EL (cell line): ENCODE data around the gene MED15.

Source experiments
- DNase-seq: peaks from one replicate; pipeline ENCODE4 v3.0.0-alpha.2; 2016

MED15 gene

GRCh38 chr22:20553947-20554741 is 46.7 kb downstream of the MED15 start:
- DNase-seq = no peak

GRCh38 chr22:20554824-20555223 is 47.4 kb downstream of the MED15 start:
- DNase-seq = no peak

- DNase-seq = no peak
These were observed 51.1 kb downstream of the MED15 start for GRCh38 chr22:20558534-20558933.

GRCh38 chr22:20559174-20559760 is 51.9 kb downstream of the MED15 start:
- DNase-seq = no peak

GRCh38 chr22:20560716-20561115 is 53.3 kb downstream of the MED15 start:
- DNase-seq = no peak

GRCh38 chr22:20561882-20562281 is 54.5 kb downstream of the MED15 start:
- DNase-seq = no peak

- no peak for DNase-seq
These were observed 55.4 kb downstream of the MED15 start for GRCh38 chr22:20562607-20563465.

GRCh38 chr22:20563466-20563906 is 56.1 kb downstream of the MED15 start:
- no peak for DNase-seq

- no peak for DNase-seq
These were observed 56.5 kb downstream of the MED15 start for GRCh38 chr22:20563941-20564371.

GRCh38 chr22:20565079-20565734 is 57.8 kb downstream of the MED15 start:
- no peak for DNase-seq

GRCh38 chr22:20565761-20566160 is 58.4 kb downstream of the MED15 start:
- no peak for DNase-seq

GRCh38 chr22:20566420-20567260 is 59.2 kb downstream of the MED15 start:
- DNase-seq = peak; percentile 89

- peak; percentile 85 for DNase-seq
These were observed 60.0 kb downstream of the MED15 start for GRCh38 chr22:20567371-20567847.

- peak; percentile 72 for DNase-seq
These were observed 60.6 kb downstream of the MED15 start for GRCh38 chr22:20567993-20568417.

GRCh38 chr22:20568502-20569058 is 61.2 kb downstream of the MED15 start:
- no peak for DNase-seq

- DNase-seq = peak; percentile 99
These were observed 61.9 kb downstream of the MED15 start for GRCh38 chr22:20569059-20570058.

- no peak for DNase-seq
These were observed 63.7 kb downstream of the MED15 start for GRCh38 chr22:20571078-20571503.

- DNase-seq = no peak
These were observed 64.2 kb downstream of the MED15 start for GRCh38 chr22:20571531-20572007.

- DNase-seq = no peak
These were observed 64.9 kb downstream of the MED15 start for GRCh38 chr22:20572132-20572802.
